ENCODE measurements around the gene PLCD1.

Gene PLCD1

DNA sequence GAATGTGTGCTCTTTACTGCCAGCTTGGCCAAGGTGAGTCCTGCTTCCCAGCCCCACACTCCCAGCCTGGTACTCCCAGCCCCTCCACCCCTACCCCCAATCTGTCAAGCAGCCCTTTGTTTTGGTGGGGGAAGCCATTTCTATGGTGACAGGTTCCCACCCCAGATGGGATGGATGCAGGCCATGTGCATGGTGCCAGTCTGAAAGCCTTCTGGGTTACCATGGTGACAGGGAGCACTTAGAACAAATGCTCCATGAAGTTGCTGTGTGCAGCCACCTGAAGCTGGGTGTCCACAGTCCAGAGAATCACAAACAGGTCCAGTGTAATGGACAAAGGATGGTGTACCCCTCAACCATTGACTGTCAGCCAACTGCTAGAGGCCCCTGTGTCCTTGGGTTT, 58.0 kb downstream of the PLCD1 start:
- H2AFZ ChIP-seq (ENCODE audit: low read length), result no peak overlapping the region
- no peak for TF ChIP-seq EZH2phosphoT487 (IDR thresholded peaks at IDR 0.05; ENCODE audit: borderline replicate concordance)
- TF ChIP-seq, protein P1, sequence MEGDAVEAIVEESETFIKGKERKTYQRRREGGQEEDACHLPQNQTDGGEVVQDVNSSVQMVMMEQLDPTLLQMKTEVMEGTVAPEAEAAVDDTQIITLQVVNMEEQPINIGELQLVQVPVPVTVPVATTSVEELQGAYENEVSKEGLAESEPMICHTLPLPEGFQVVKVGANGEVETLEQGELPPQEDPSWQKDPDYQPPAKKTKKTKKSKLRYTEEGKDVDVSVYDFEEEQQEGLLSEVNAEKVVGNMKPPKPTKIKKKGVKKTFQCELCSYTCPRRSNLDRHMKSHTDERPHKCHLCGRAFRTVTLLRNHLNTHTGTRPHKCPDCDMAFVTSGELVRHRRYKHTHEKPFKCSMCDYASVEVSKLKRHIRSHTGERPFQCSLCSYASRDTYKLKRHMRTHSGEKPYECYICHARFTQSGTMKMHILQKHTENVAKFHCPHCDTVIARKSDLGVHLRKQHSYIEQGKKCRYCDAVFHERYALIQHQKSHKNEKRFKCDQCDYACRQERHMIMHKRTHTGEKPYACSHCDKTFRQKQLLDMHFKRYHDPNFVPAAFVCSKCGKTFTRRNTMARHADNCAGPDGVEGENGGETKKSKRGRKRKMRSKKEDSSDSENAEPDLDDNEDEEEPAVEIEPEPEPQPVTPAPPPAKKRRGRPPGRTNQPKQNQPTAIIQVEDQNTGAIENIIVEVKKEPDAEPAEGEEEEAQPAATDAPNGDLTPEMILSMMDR (conservative IDR thresholded peaks at IDR 0.05; ENCODE audit: low read length), result no peak
- no peaks in the 10 kb centered on the region for H3K27me3 ChIP-seq (ENCODE audit: insufficient read depth, low read length, poor library complexity, severe bottlenecking)
- no peaks in the 10 kb centered on the region for H3K79me2 ChIP-seq (ENCODE audit: insufficient read depth, low read length)
- H3K4me1 ChIP-seq (ENCODE audit: insufficient read depth, low read length, poor library complexity, severe bottlenecking), result no peaks in the 10 kb centered on the region
- no peaks in the 10 kb centered on the region for H3F3A ChIP-seq (ENCODE audit: low read depth)
- no peaks in the 10 kb centered on the region for H3K9me3 ChIP-seq (ENCODE audit: insufficient read depth, low read depth, low read length)
- peaks cover 3% of the 10 kb centered on the region; the same call in 1 of the 2 replicates for H3K36me3 ChIP-seq (ENCODE audit: insufficient read depth, low read length)
- H3K4me3 ChIP-seq (ENCODE audit: low read length, poor library complexity, severe bottlenecking), result no peak overlapping the region
- no peak overlapping the region for H3K9ac ChIP-seq (ENCODE audit: low read depth, low read length, poor library complexity, severe bottlenecking)
- H3K4me2 ChIP-seq (ENCODE audit: low read depth, low read length, poor library complexity, severe bottlenecking), result no peak overlapping the region
- H4K20me1 ChIP-seq (ENCODE audit: insufficient read depth, low read length, poor library complexity, severe bottlenecking), result no peaks in the 10 kb centered on the region
- no peaks in the 10 kb centered on the region for H3K9me2 ChIP-seq (replicated peaks; ENCODE audit: low read depth, low read length)

DNA sequence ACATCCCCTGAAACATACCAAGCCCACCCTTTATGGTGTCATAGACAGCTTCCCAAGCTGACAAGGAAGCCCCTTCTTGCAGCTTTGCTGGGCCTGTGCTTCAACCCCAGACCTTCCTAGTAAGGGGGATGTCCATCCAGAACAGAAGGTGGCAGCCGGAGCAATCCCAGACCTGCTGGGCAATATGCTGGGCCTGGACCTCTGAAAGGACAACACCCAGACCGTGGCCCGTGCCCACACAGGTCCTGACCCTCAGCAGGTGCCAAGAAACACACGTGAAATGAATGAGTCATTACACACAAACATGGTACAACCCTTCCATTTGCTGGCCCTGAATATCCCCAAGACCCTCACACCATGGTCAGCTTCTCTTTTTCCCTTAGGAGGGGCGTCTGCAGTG, 58.6 kb downstream of the PLCD1 start:
- no peak overlapping the region for H3K9ac ChIP-seq (ENCODE audit: low read depth, low read length, poor library complexity, severe bottlenecking)
- TF ChIP-seq, protein P1 (conservative IDR thresholded peaks at IDR 0.05; ENCODE audit: low read length), result no peak
- no peak for TF ChIP-seq EZH2phosphoT487 (IDR thresholded peaks at IDR 0.05; ENCODE audit: borderline replicate concordance)
- H3K79me2 ChIP-seq (ENCODE audit: insufficient read depth, low read length), result no peaks in the 10 kb centered on the region
- H3F3A ChIP-seq (ENCODE audit: low read depth), result no peaks in the 10 kb centered on the region
- no peaks in the 10 kb centered on the region for H4K20me1 ChIP-seq (ENCODE audit: insufficient read depth, low read length, poor library complexity, severe bottlenecking)
- no peaks in the 10 kb centered on the region for H3K4me1 ChIP-seq (ENCODE audit: insufficient read depth, low read length, poor library complexity, severe bottlenecking)
- H3K9me2 ChIP-seq (replicated peaks; ENCODE audit: low read depth, low read length), result no peaks in the 10 kb centered on the region
- no peaks in the 10 kb centered on the region for H3K27me3 ChIP-seq (ENCODE audit: insufficient read depth, low read length, poor library complexity, severe bottlenecking)
- H2AFZ ChIP-seq (ENCODE audit: low read length), result no peak overlapping the region
- H3K36me3 ChIP-seq (ENCODE audit: insufficient read depth, low read length), result no peaks in the 10 kb centered on the region; the same call in 1 of the 2 replicates
- H3K9me3 ChIP-seq (ENCODE audit: insufficient read depth, low read depth, low read length), result no peaks in the 10 kb centered on the region
- H3K4me2 ChIP-seq (ENCODE audit: low read depth, low read length, poor library complexity, severe bottlenecking), result no peak overlapping the region
- H3K4me3 ChIP-seq (ENCODE audit: low read length, poor library complexity, severe bottlenecking), result no peak overlapping the region

DNA sequence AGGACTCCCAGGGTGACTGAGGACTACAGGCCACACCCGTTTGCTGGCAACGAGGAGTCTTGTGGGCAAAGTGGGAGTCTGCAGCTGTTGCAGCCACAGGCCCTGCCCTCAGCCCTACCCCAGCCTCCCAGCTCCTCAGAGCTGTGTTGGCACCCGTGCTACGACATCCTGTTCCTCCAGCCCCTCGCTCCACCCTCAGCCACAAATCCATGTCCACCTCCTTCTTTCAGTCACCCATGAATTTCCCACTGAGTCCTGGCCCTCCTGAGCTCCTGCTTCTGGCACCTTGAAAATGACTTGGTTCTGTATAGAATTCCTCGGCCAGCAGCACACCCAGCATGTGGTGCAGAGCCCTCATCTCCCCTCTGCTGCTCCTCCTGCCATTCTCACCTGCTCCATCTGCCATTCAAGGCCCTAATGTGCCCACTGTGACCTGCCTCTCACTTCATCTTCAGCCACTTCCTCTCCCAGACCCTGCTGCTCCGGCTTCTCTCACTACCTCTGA, 59.8 kb downstream of the PLCD1 start:
- Histone ChIP-seq H3K4me1 (ENCODE audit: insufficient read depth, low read length, poor library complexity, severe bottlenecking) (no peaks in the 10 kb centered on the region), H3K9me3 (ENCODE audit: insufficient read depth, low read depth, low read length) (no peaks in the 10 kb centered on the region), H2AFZ (ENCODE audit: low read length) (no peak overlapping the region), H3K36me3 (ENCODE audit: insufficient read depth, low read length) (no peaks in the 10 kb centered on the region), H3F3A (ENCODE audit: low read depth) (no peaks in the 10 kb centered on the region), H3K27me3 (ENCODE audit: insufficient read depth, low read length, poor library complexity, severe bottlenecking) (no peaks in the 10 kb centered on the region), H4K20me1 (ENCODE audit: insufficient read depth, low read length, poor library complexity, severe bottlenecking) (no peaks in the 10 kb centered on the region), H3K4me2 (ENCODE audit: low read depth, low read length, poor library complexity, severe bottlenecking) (no peak overlapping the region), H3K79me2 (ENCODE audit: insufficient read depth, low read length) (no peaks in the 10 kb centered on the region), H3K4me3 (ENCODE audit: low read length, poor library complexity, severe bottlenecking) (no peak overlapping the region), H3K9ac (ENCODE audit: low read depth, low read length, poor library complexity, severe bottlenecking) (no peak overlapping the region), H3K9me2 (replicated peaks; ENCODE audit: low read depth, low read length) (no peaks in the 10 kb centered on the region)
- no peak for TF ChIP-seq EZH2phosphoT487 (IDR thresholded peaks at IDR 0.05; ENCODE audit: borderline replicate concordance)
